Mucosa of gallbladder (tissue), 1 donor: ENCODE data around the gene SLC6A6. TPM values are rescaled to one million over a fixed set of nuclear protein-coding genes. Genes with fewer than 3 reads are reported as not detected.

Experiments
- total RNA-seq: library from RNA; stranded (reverse); gene quantifications from one replicate; pipeline ENCODE4 v1.2.1, GENCODE V29; 2021
- donor health status: DM: no; HTN: no; CAD: no.

Gene SLC6A6
- total RNA-seq, 1 donor from 2014 or later = 63.2 TPM

Other genes with a start within 250 kb of the SLC6A6 start
- gene XPC, start 224.0 kb upstream of the SLC6A6 start, total RNA-seq = 33.3 TPM
- 11.3 TPM for gene LSM3, start 223.8 kb upstream of the SLC6A6 start, total RNA-seq
- 2.1 TPM for gene GRIP2, start 137.7 kb downstream of the SLC6A6 start, total RNA-seq
- gene CCDC174, start 249.2 kb downstream of the SLC6A6 start, total RNA-seq = 19.7 TPM